Neutrophil (primary cell): Measurements from ENCODE around the gene FIGN.

Experiments
- H3K27ac ChIP-seq: fragments of 200-600 bp; sonication (generic); 2 replicates; pipeline ENCODE4 v1.5.1; 2016; ENCODE audit warnings: mild to moderate bottlenecking, moderate library complexity
- H3K27me3 ChIP-seq: fragments of 200-600 bp; sonication (generic); 2 replicates; pipeline ENCODE4 v1.6.0; 2016; ENCODE audit warnings: mild to moderate bottlenecking
- H3K36me3 ChIP-seq: fragments of 200-600 bp; sonication (generic); 2 replicates; pipeline ENCODE4 v1.5.1; 2017
- H3K4me1 ChIP-seq, 2 experiments: fragments of 200-600 bp in 1 of 2; sonication (generic) in 1 of 2; 1 replicate in 1 of 2; 2 replicates in 1 of 2; pipeline versions ENCODE4 v1.5.1 to v1.6.1; 2013 to 2016; ENCODE audit warnings: low read depth in 1 of 2, low read length in 1 of 2, mild to moderate bottlenecking in 1 of 2, moderate library complexity in 1 of 2; ENCODE audit not compliant: control insufficient read depth in 1 of 2, insufficient read depth in 1 of 2
- H3K4me3 ChIP-seq, 2 experiments: fragments of 200-600 bp in 1 of 2; sonication (generic) in 1 of 2; 1 replicate in 1 of 2; 2 replicates in 1 of 2; pipeline ENCODE4 v1.5.1; 2013 to 2016; ENCODE audit warnings: low read depth in 1 of 2, low read length in 1 of 2, mild to moderate bottlenecking in 1 of 2, moderate library complexity in 1 of 2
- H3K9me3 ChIP-seq: fragments of 200-600 bp; sonication (generic); 2 replicates; pipeline ENCODE4 v1.5.1; 2016
- CTCF ChIP-seq: fragments of 200-600 bp; sonication (generic); IDR thresholded peaks from 2 replicates; pipeline ENCODE4 v1.5.1; 2016; ENCODE audit warnings: antibody characterized with exemption

The FIGN gene

GRCh38 chr2:163709270-163709669 is 26.5 kb downstream of the FIGN start:
- Histone ChIP-seq H3K36me3 (no peaks in the 10 kb centered on the region), H3K27ac (no peak overlapping the region), H3K4me1 (no peaks in the 10 kb centered on the region), H3K27me3 (no peaks in the 10 kb centered on the region), H3K4me3 (no peak overlapping the region), H3K9me3 (no peaks in the 10 kb centered on the region)
- TF ChIP-seq CTCF, result no peak

DNA sequence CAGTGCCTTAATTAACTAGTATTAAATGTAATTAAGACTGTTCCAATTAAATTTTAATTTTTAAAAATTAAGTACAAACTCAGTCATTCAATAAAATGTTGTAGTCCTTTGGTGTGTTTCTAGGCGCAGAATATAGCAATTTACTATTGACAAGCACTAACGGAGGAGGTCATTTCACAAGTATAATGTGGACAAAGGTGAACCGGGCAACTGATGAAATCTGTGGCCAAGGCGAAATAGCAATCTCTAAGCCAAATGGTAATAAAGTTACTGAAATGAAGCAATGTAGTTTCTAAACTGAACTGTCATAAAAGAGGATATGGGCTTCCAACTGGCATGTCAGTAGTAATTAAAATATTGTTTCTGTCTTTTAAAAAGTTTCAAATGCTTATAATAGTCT is 27.5 kb downstream of the FIGN start:
- Histone ChIP-seq H3K4me1 (no peaks in the 10 kb centered on the region), H3K27me3 (no peaks in the 10 kb centered on the region), H3K4me3 (no peak overlapping the region), H3K9me3 (no peaks in the 10 kb centered on the region), H3K36me3 (no peaks in the 10 kb centered on the region), H3K27ac (peak overlapping the region; percentile 25)
- TF ChIP-seq CTCF, result no peak

DNA sequence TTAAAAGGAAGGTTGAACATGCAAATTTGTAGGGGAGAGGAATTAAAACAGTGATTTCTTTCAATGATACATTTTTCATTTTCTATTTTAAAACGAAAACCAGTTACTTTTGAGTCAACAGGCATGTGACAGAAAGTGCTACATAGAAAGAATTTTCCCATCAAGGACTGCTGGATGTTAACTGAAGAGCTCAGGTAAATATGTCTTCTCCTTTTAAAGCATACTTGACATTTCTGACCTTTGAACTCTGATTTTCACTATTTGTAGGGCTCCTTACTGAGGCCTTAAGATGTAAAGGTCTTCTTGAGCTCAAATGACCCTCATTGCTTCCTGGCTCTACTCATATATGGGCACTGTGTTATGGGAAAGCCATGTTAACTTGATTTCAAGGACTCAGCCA is 32.4 kb downstream of the FIGN start:
- Histone ChIP-seq H3K9me3 (no peaks in the 10 kb centered on the region), H3K27ac (no peak overlapping the region), H3K27me3 (no peaks in the 10 kb centered on the region), H3K36me3 (no peaks in the 10 kb centered on the region), H3K4me1 (no peaks in the 10 kb centered on the region), H3K4me3 (no peak overlapping the region)
- TF ChIP-seq CTCF, result no peak

DNA sequence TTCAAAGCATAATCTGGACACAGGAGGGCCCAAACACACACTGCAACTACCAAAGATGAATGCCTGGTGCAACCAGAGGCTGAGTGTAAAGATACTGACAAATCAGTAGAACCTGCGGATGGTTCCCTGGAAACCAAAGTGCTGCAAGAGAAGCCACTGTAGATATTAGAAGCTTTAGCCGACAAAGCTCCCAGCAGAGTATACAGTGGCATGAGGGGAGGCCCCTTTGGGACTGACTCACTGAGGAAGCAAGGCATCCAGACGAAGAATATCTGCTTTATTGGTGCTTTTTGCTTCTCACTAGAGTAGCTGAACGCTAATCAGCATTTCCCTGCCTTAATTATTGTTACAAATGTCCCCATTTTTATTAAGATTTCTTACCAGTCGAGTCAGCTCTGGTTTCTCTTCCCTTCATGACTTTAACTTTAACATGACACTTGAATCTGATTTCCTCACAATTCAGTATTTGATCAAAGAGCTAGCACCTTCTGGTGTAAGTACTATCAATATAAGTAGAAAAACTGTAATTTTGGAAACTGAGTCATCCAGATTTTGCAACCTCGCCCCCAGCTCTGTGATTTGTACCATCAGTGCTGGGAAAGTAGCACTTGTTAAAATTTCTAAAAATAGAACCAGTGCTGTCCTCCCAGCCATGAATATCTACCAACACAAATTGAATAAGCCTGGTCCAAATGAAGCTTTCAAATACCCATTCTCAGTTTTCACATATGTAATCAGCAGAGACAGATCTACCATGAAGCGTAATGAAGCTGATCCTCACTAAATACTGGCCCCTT is 34.2 kb downstream of the FIGN start:
- Histone ChIP-seq H3K36me3 (no peaks in the 10 kb centered on the region), H3K4me1 (no peaks in the 10 kb centered on the region), H3K4me3 (no peak overlapping the region), H3K27ac (no peak overlapping the region), H3K27me3 (no peaks in the 10 kb centered on the region), H3K9me3 (no peaks in the 10 kb centered on the region)
- no peak for TF ChIP-seq CTCF

DNA sequence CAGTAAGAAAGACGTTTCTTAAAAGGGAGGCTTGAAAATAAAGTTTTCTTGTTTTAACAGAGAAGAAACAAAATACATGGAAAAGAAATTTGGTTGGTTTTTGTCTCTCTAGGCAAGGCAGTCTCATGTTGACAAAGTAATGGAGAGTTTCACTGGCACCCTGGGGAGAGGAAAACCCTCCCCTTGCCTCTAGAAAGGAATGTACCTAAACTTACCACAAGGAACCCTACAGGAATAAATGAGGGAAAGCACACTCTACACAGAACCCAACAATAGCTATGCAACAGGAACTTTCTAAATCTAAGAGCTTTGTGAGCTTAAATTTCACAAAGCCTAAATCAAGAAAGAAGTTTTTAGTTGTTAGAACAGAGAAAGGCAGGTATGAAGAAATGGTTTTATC is 37.0 kb downstream of the FIGN start:
- no peaks in the 10 kb centered on the region for H3K36me3 ChIP-seq
- H3K4me3 ChIP-seq, result no peak overlapping the region
- H3K4me1 ChIP-seq, result no peaks in the 10 kb centered on the region
- TF ChIP-seq CTCF, result no peak
- no peaks in the 10 kb centered on the region for H3K9me3 ChIP-seq
- H3K27me3 ChIP-seq, result no peaks in the 10 kb centered on the region
- no peak overlapping the region for H3K27ac ChIP-seq
